Measurements from ENCODE around the gene SNX11. TPM values are rescaled to one million over a fixed set of nuclear protein-coding genes. Genes with fewer than 3 reads are reported as not detected.
A peak's percentile ranks its signal among the peaks of the same experiment; 100 is the strongest.

Gene SNX11, protein sequence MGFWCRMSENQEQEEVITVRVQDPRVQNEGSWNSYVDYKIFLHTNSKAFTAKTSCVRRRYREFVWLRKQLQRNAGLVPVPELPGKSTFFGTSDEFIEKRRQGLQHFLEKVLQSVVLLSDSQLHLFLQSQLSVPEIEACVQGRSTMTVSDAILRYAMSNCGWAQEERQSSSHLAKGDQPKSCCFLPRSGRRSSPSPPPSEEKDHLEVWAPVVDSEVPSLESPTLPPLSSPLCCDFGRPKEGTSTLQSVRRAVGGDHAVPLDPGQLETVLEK
- 20.9 and 21.1 TPM in 2 replicates for total RNA-seq (2021; fragmentation: NEBNext Ultra II Directional; extraction: Animal tissue kit (Norgen Biotek cat#: 25700))
- 16.3 and 21.4 TPM in 2 replicates for polyA plus RNA-seq (2011; rRNA removed)
- 18.8 TPM for polyA plus RNA-seq (2011; cell fraction: cytosol; rRNA removed)
- polyA plus RNA-seq (2011; cell fraction: nucleus; rRNA removed), result 14.8 TPM
- 19.2 to 22.5 TPM (median 21.5 TPM) in 4 replicates for polyA plus RNA-seq (2012, experiment 1 of 2)
- 27.4 TPM for polyA plus RNA-seq (2012, experiment 2 of 2)
- 11.7 TPM for polyA plus RNA-seq (2013, experiment 1 of 2)
- polyA plus RNA-seq (2013, experiment 2 of 2), result 11.8 TPM
- 22.9 and 30.3 TPM in 2 replicates for polyA minus RNA-seq (2011; rRNA and poly(A)+ RNA removed)
- polyA minus RNA-seq (2011; cell fraction: cytosol; rRNA and poly(A)+ RNA removed), result 14.1 TPM
- polyA minus RNA-seq (2011; cell fraction: nucleus; rRNA and poly(A)+ RNA removed), result 10.5 TPM
- long read RNA-seq, experiment 1, partial matches to known transcripts, result 14 of 19 reads
- long read RNA-seq, experiment 1, other reads (novel, unspliced or antisense), result 1 of 19 reads
- long read RNA-seq, experiment 2, transcript SNX11-201 (7 exons, 2,315 nt), result major isoform, 33 of 52 reads
- long read RNA-seq, experiment 2, partial matches to known transcripts, result 2 of 52 reads
- long read RNA-seq, experiment 2, other reads (novel, unspliced or antisense), result 8 of 52 reads

DNA sequence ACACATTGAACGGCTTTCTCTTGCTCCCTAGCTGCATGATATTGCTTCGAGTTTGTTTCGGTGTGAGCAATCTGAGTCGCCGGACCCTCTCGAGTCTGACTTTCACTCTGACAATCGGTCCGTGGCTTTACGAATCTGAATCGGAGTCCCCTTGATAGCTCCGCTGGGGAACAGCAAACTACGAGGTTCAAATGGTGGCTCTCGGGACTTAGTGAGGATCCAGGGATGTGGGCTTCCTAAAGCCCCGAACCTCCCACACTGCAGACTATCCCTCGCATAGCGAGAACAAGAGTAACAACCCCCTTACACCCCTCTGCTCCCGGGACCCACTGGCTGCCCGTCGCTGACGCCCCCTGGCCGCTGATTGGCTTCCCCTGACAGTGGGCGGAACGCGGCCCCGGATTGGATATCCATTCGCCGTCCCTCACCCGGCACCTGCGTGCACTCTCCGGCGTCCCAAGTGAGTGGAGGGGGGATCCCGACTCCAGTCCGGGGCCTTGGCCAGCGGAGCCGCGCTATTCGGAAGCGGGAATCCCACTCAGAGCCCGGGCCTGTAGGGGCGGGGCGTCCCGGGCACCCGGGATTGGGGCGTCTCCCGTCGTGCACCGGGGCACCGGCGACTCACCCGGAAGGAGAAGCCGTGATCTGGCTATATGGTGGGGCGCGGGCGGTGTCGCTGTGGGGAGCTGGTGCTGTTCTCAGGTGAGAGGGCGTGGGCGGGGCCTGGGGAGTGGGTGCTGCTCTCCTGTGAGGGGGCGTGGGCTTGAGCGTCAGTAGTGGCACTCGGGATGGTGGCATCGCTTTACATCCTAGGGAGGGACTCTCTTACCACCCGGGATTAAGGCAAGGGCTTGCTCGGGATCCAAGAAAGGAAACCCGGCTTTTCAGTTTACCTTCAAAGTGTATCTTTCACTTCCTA is at the start of gene SNX11:
Gene SNX11 (plus strand): TSS at position 630 of the 919 bp plus-strand sequence. CDS start 4,278 bp downstream, outside the sequence.
- no peak within 1 kb of the TSS for H3K23ac ChIP-seq (ENCODE audit: insufficient read length)
- peak within 1 kb of the TSS; percentile 52 for H3K56ac ChIP-seq (replicated peaks; ENCODE audit: insufficient read length, low read depth, low read length)
- peak within 1 kb of the TSS; percentile 69 for H3K27ac ChIP-seq (ENCODE audit: low read depth, low read length)
- H3K18ac ChIP-seq (ENCODE audit: extremely low read depth, low read length), result peak within 1 kb of the TSS; percentile 48; the same call in 1 of the 2 replicates
- no peak within 1 kb of the TSS for H2BK120ac ChIP-seq (replicated peaks; ENCODE audit: low read depth, low read length)
- H3K4me2 ChIP-seq (ENCODE audit: insufficient read depth in 1 of 2, low read depth in 2 of 2, low read length in 2 of 2), result peak within 1 kb of the TSS; percentile 87 to 91
- no peak within 1 kb of the TSS for H2BK12ac ChIP-seq (ENCODE audit: low read depth, low read length)
- no peak within 1 kb of the TSS for H2BK20ac ChIP-seq (ENCODE audit: low read length)
- H3K9me3 ChIP-seq (ENCODE audit: insufficient read depth in 2 of 2, low read depth in 1 of 2, low read length in 1 of 2), result no peaks in the 10 kb centered on the region
- H4K8ac ChIP-seq (ENCODE audit: extremely low read depth, insufficient read depth, low read length), result peak within 1 kb of the TSS; percentile 86; the same call in 1 of the 2 replicates
- no peaks in the 10 kb centered on the region for H3K27me3 ChIP-seq (replicated peaks in 1 of 4; ENCODE audit: control insufficient read depth in 3 of 4, extremely low read depth in 1 of 4, insufficient read depth in 3 of 4, low read length in 3 of 4)
- H3K4ac ChIP-seq (replicated peaks; ENCODE audit: insufficient read length, low read depth, low read length), result peak within 1 kb of the TSS; percentile 36
- H4K5ac ChIP-seq (ENCODE audit: insufficient read length, low read depth, low read length), result peak within 1 kb of the TSS; percentile 80
- FAIRE-seq (no peak), DNase-seq (ENCODE audit: low read depth in 1 of 2, low spot score in 2 of 2) (peak; percentile 61 to 96)
- no peak within 1 kb of the TSS for H2AK5ac ChIP-seq (ENCODE audit: low read depth, low read length)
- 5% methylated on average over 64 of the region's 64 CpGs; no CpG with 5 or more reads in 1 of the 2 experiments for WGBS, 2 experiments (ENCODE audit: extremely low coverage in 1 of 2, insufficient coverage in 1 of 2, insufficient read length in 1 of 2, insufficient replicate concordance in 2 of 2, low coverage in 1 of 2, low lambda C conversion rate in 2 of 2, missing lambda C conversion rate in 1 of 2)
- ChIA-PET CTCF (ENCODE audit: partially characterized antibody) (interaction anchor here (0.9 to 6.0 kb wide), 21 partner anchors 10 to 255 kb away, joined by 3 to 33 read pairs (median 3); no protein-coding TSS in a partner anchor), POLR2A (ENCODE audit: partially characterized antibody) (interaction anchor here (0.9 to 4.6 kb wide), 19 partner anchors 9 to 165 kb away, joined by 3 to 36 read pairs (median 5); partner anchors contain the start of genes NFE2L1 and PNPO)
- H4K91ac ChIP-seq (replicated peaks; ENCODE audit: insufficient read length, low read length), result no peak within 1 kb of the TSS
- peaks cover under 1 to 2% of the 10 kb centered on the region in 2 experiments for H4K20me1 ChIP-seq (replicated peaks in 1 of 2; ENCODE audit: control insufficient read depth in 1 of 2, insufficient read depth in 2 of 2, low read length in 2 of 2)
- peak within 1 kb of the TSS; percentile 83; the same call in 1 of the 2 replicates for H2BK5ac ChIP-seq (ENCODE audit: low read depth, low read length)
- H3K23me2 ChIP-seq (ENCODE audit: low read depth, low read length), result peaks cover 10% of the 10 kb centered on the region
- peak within 1 kb of the TSS; percentile 64 to 89 (median 75) for H3K9ac ChIP-seq (replicated peaks in 1 of 4; ENCODE audit: extremely low read depth in 1 of 4, low read depth in 3 of 4, low read length in 3 of 4)
- no peaks in the 10 kb centered on the region for H3K36me3 ChIP-seq (ENCODE audit: control insufficient read depth in 2 of 4, insufficient read depth in 4 of 4, low read length in 3 of 4)
- peak within 1 kb of the TSS; percentile 81; the same call in 1 of the 2 replicates for H2BK15ac ChIP-seq (ENCODE audit: low read length)
- H3K14ac ChIP-seq (ENCODE audit: insufficient read length), result no peak within 1 kb of the TSS
- peak within 1 kb of the TSS; percentile 98 for H2AFZ ChIP-seq (ENCODE audit: low read length)
- no peaks in the 10 kb centered on the region for H3K79me1 ChIP-seq (ENCODE audit: low read depth, low read length)
- H3K4me3 ChIP-seq (ENCODE audit: extremely low read depth in 1 of 4, insufficient read depth in 2 of 4, low read depth in 3 of 4, low read length in 4 of 4), result peak within 1 kb of the TSS; percentile 82 to 95 (median 88)
- H3K79me2 ChIP-seq (ENCODE audit: control insufficient read depth in 1 of 2, insufficient read depth in 2 of 2, low read length in 2 of 2), result peaks cover 4 to 42% of the 10 kb centered on the region in 2 experiments
- no peaks in the 10 kb centered on the region; a peak in 1 of 7 replicates for H3K4me1 ChIP-seq (replicated peaks in 1 of 4; ENCODE audit: control insufficient read depth in 3 of 4, insufficient read depth in 4 of 4, low read length in 3 of 4)
- TF ChIP-seq TAF1 (IDR thresholded peaks at IDR 0.05; ENCODE audit: low read depth, low read length), result peak; percentile 74; the same call in 1 of the 2 replicates
- TF ChIP-seq TAF7 (optimal IDR thresholded peaks at IDR 0.05; ENCODE audit: borderline replicate concordance, low read depth, low read length), result no peak
- TF ChIP-seq SP4 (IDR thresholded peaks at IDR 0.05; ENCODE audit: low read length), result peak; percentile 78
- TF ChIP-seq ASH2L (IDR thresholded peaks at IDR 0.05; ENCODE audit: low read length), result peak; percentile 92
